ENCODE data around the gene DYNC1I1. TPM values are rescaled to one million over a fixed set of nuclear protein-coding genes. Genes with fewer than 3 reads are reported as not detected.

The DYNC1I1 gene
- polyA plus RNA-seq, 1 donor from 2014 or later = 28.9 TPM

GRCh38 chr7:96080027-96080426 is 307.7 kb downstream of the DYNC1I1 start:
- Histone ChIP-seq H3K4me2 (ENCODE audit: low read length) (no peak overlapping the region), H2AFZ (ENCODE audit: low read depth, low read length) (no peak overlapping the region), H3K27ac (ENCODE audit: low read length) (no peak overlapping the region), H3K36me3 (ENCODE audit: insufficient read depth, low read length) (no peaks in the 10 kb centered on the region), H3K79me2 (replicated peaks; ENCODE audit: insufficient read depth, low read length) (peaks cover 72% of the 10 kb centered on the region), H3K9me3 (ENCODE audit: low read length) (no peaks in the 10 kb centered on the region), H3K27me3 (ENCODE audit: insufficient read depth, low read depth, low read length) (peaks cover 3% of the 10 kb centered on the region), H3K9ac (ENCODE audit: low read length) (no peak overlapping the region), H3K4me3 (ENCODE audit: low read length) (no peak overlapping the region), H3F3A (ENCODE audit: insufficient read depth, low read length, poor library complexity, severe bottlenecking) (no peaks in the 10 kb centered on the region), H4K20me1 (ENCODE audit: insufficient read depth) (no peaks in the 10 kb centered on the region), H3K9me2 (ENCODE audit: insufficient read depth, low read length) (no peaks in the 10 kb centered on the region)
- no peak for TF ChIP-seq TAF1 (IDR thresholded peaks at IDR 0.05; ENCODE audit: low read depth)
- TF ChIP-seq MXI1 (conservative IDR thresholded peaks at IDR 0.05; ENCODE audit: poor library complexity, severe bottlenecking) = no peak
- no peak for TF ChIP-seq EP300 (conservative IDR thresholded peaks at IDR 0.05; ENCODE audit: poor library complexity, severe bottlenecking)
- TF ChIP-seq REST (IDR thresholded peaks at IDR 0.05; ENCODE audit: borderline replicate concordance) = no peak
- TF ChIP-seq RAD21 (conservative IDR thresholded peaks at IDR 0.05) = no peak
- TF ChIP-seq CTCF (IDR thresholded peaks at IDR 0.05; ENCODE audit: poor library complexity, severe bottlenecking) = no peak
- TF ChIP-seq EZH2 (IDR thresholded peaks at IDR 0.05; ENCODE audit: borderline replicate concordance, insufficient read depth, low read length, poor library complexity, severe bottlenecking) = no peak
- no peak for TF ChIP-seq SMC3 (conservative IDR thresholded peaks at IDR 0.05; ENCODE audit: poor library complexity)
- TF ChIP-seq POLR2AphosphoS5 (IDR thresholded peaks at IDR 0.05) = no peak

- TF ChIP-seq CTCF (IDR thresholded peaks at IDR 0.05; ENCODE audit: poor library complexity, severe bottlenecking) = peak; percentile 22
- no peak for TF ChIP-seq TAF1 (IDR thresholded peaks at IDR 0.05; ENCODE audit: low read depth)
- Histone ChIP-seq H3K79me2 (replicated peaks; ENCODE audit: insufficient read depth, low read length) (peaks cover 26% of the 10 kb centered on the region), H3K27me3 (ENCODE audit: insufficient read depth, low read depth, low read length) (no peaks in the 10 kb centered on the region), H3K9ac (ENCODE audit: low read length) (peak overlapping the region; percentile 42), H3K36me3 (ENCODE audit: insufficient read depth, low read length) (no peaks in the 10 kb centered on the region), H3F3A (ENCODE audit: insufficient read depth, low read length, poor library complexity, severe bottlenecking) (peaks cover 4% of the 10 kb centered on the region), H3K9me3 (ENCODE audit: low read length) (no peaks in the 10 kb centered on the region), H3K4me3 (ENCODE audit: low read length) (peak overlapping the region; percentile 22), H2AFZ (ENCODE audit: low read depth, low read length) (no peak overlapping the region), H3K9me2 (ENCODE audit: insufficient read depth, low read length) (no peaks in the 10 kb centered on the region), H3K27ac (ENCODE audit: low read length) (peak overlapping the region; percentile 74), H4K20me1 (ENCODE audit: insufficient read depth) (no peaks in the 10 kb centered on the region), H3K4me2 (ENCODE audit: low read length) (peak overlapping the region; percentile 59)
Observed at GRCh38 chr7:96084881-96085553, 312.7 kb downstream of the DYNC1I1 start.

Measured in neural cell (in vitro differentiated cells).